HEK293 (cell line): ENCODE measurements around the gene MRPL14.

Experiments
- ATF2 ChIP-seq: fragments of 450-650 bp; formaldehyde crosslinking; IDR thresholded peaks from 2 replicates; pipeline ENCODE4 v1.5.1; 2016; ENCODE audit warnings: missing biosample characterization, missing genetic modification characterization, low read depth
- KLF8 ChIP-seq: fragments of 450-650 bp; formaldehyde crosslinking; IDR thresholded peaks from 2 replicates; pipeline ENCODE4 v1.5.1; 2016; ENCODE audit warnings: missing biosample characterization, missing genetic modification characterization
- MEIS1 ChIP-seq: sonication (generic); formaldehyde crosslinking; IDR thresholded peaks from 2 replicates; pipeline ENCODE4 v1.8.1; 2022; ENCODE audit warnings: missing genetic modification reagents, mild to moderate bottlenecking, borderline replicate concordance
- PRDM1 ChIP-seq: fragments of 450-650 bp; formaldehyde crosslinking; IDR thresholded peaks from 2 replicates; pipeline ENCODE4; 2016; ENCODE audit warnings: missing biosample characterization, missing genetic modification characterization
- REPIN1 ChIP-seq: fragments of 450-650 bp; formaldehyde crosslinking; IDR thresholded peaks from 2 replicates; pipeline ENCODE4 v1.5.1; 2017; ENCODE audit warnings: missing biosample characterization, missing genetic modification characterization, low read depth
- SCRT1 ChIP-seq: fragments of 450-650 bp; formaldehyde crosslinking; IDR thresholded peaks from 2 replicates; pipeline ENCODE4 v1.5.1; 2016; ENCODE audit warnings: missing biosample characterization, missing genetic modification characterization, borderline replicate concordance
- SP3 ChIP-seq: fragments of 450-650 bp; formaldehyde crosslinking; IDR thresholded peaks from 2 replicates; pipeline ENCODE4 v1.5.1; 2016; ENCODE audit warnings: missing biosample characterization, missing genetic modification characterization
- TRIM28 ChIP-seq: IDR thresholded peaks from 2 replicates; pipeline ENCODE4 v1.6.1; 2011; ENCODE audit warnings: low read length, control low read depth, borderline replicate concordance
- ZBTB1 ChIP-seq: fragments of 450-650 bp; formaldehyde crosslinking; IDR thresholded peaks from 2 replicates; pipeline ENCODE4 v1.5.1; 2016; ENCODE audit warnings: missing biosample characterization, missing genetic modification characterization
- ZBTB17 ChIP-seq: fragments of 450-650 bp; formaldehyde crosslinking; IDR thresholded peaks from 2 replicates; pipeline ENCODE4 v1.5.1; 2016; ENCODE audit warnings: missing biosample characterization, missing genetic modification characterization
- ZBTB6 ChIP-seq: fragments of 450-650 bp; formaldehyde crosslinking; IDR thresholded peaks from 2 replicates; pipeline ENCODE4 v1.5.1; 2017; ENCODE audit warnings: missing biosample characterization, missing genetic modification characterization
- ZFP41 ChIP-seq: fragments of 450-650 bp; formaldehyde crosslinking; IDR thresholded peaks from 2 replicates; pipeline ENCODE4 v1.5.1; 2016; ENCODE audit warnings: missing biosample characterization, missing genetic modification characterization, borderline replicate concordance
- ZIC2 ChIP-seq: fragments of 450-650 bp; formaldehyde crosslinking; IDR thresholded peaks from 2 replicates; pipeline ENCODE4 v1.5.1; 2016; ENCODE audit warnings: missing biosample characterization, missing genetic modification characterization
- ZNF155 ChIP-seq: fragments of 450-650 bp; formaldehyde crosslinking; IDR thresholded peaks from 2 replicates; pipeline ENCODE4 v1.5.1; 2016; ENCODE audit warnings: missing biosample characterization, missing genetic modification characterization
- ZNF274 ChIP-seq, 2 experiments: fragments of 200-500 bp in 1 of 2; fragments of 450-650 bp in 1 of 2; sonication (Bioruptor generic) in 1 of 2; formaldehyde crosslinking in 1 of 2; IDR thresholded peaks; 2 replicates each; pipeline versions ENCODE4 v1.5.1 to v1.6.1; 2014 to 2016; ENCODE audit warnings: borderline replicate concordance in 1 of 2, inconsistent platforms in 1 of 2, low read length in 1 of 2, missing biosample characterization in 1 of 2, missing genetic modification characterization in 1 of 2
- ZNF324 ChIP-seq: fragments of 450-650 bp; formaldehyde crosslinking; IDR thresholded peaks from 2 replicates; pipeline ENCODE4 v1.5.1; 2016; ENCODE audit warnings: missing biosample characterization, missing genetic modification characterization
- ZNF394 ChIP-seq: fragments of 450-650 bp; formaldehyde crosslinking; IDR thresholded peaks from 2 replicates; pipeline ENCODE4 v1.5.1; 2016; ENCODE audit warnings: missing biosample characterization, missing genetic modification characterization, mild to moderate bottlenecking, moderate library complexity, borderline replicate concordance
- ZNF404 ChIP-seq: fragments of 450-650 bp; formaldehyde crosslinking; IDR thresholded peaks from 2 replicates; pipeline ENCODE4 v1.5.1; 2017; ENCODE audit warnings: missing biosample characterization, missing genetic modification characterization
- ZNF433 ChIP-seq: fragments of 450-650 bp; formaldehyde crosslinking; IDR thresholded peaks from 2 replicates; pipeline ENCODE4 v1.5.1; 2016; ENCODE audit warnings: missing biosample characterization, missing genetic modification characterization, low read depth
- ZNF521 ChIP-seq: fragments of 450-650 bp; formaldehyde crosslinking; IDR thresholded peaks from 2 replicates; pipeline ENCODE4 v1.5.1; 2017; ENCODE audit warnings: missing biosample characterization, mild to moderate bottlenecking, missing genetic modification characterization
- ZNF529 ChIP-seq: fragments of 450-650 bp; formaldehyde crosslinking; IDR thresholded peaks from 2 replicates; pipeline ENCODE4 v1.5.1; 2017; ENCODE audit warnings: missing genetic modification characterization, missing biosample characterization; ENCODE audit not compliant: insufficient replicate concordance
- ZNF549 ChIP-seq: fragments of 450-650 bp; IDR thresholded peaks from 2 replicates; pipeline ENCODE4 v1.5.1; 2018; ENCODE audit warnings: missing biosample characterization, missing genetic modification characterization, mild to moderate bottlenecking, inconsistent platforms, moderate library complexity
- ZNF600 ChIP-seq: fragments of 450-650 bp; formaldehyde crosslinking; IDR thresholded peaks from 2 replicates; pipeline ENCODE4 v1.5.1; 2016; ENCODE audit warnings: missing biosample characterization, missing genetic modification characterization
- ZNF624 ChIP-seq: fragments of 450-650 bp; formaldehyde crosslinking; IDR thresholded peaks from 2 replicates; pipeline ENCODE4 v1.5.1; 2017; ENCODE audit warnings: missing biosample characterization, missing genetic modification characterization
- ZNF785 ChIP-seq: fragments of 450-650 bp; formaldehyde crosslinking; IDR thresholded peaks from 2 replicates; pipeline ENCODE4 v1.5.1; 2016; ENCODE audit warnings: missing biosample characterization, missing genetic modification characterization
- ZNF791 ChIP-seq: fragments of 450-650 bp; formaldehyde crosslinking; IDR thresholded peaks from 2 replicates; pipeline ENCODE4 v1.5.1; 2016; ENCODE audit warnings: missing biosample characterization, missing genetic modification characterization
- ZNF837 ChIP-seq: fragments of 450-650 bp; formaldehyde crosslinking; IDR thresholded peaks from 2 replicates; pipeline ENCODE4 v1.5.1; 2016; ENCODE audit warnings: missing biosample characterization, missing genetic modification characterization
- ZSCAN18 ChIP-seq: fragments of 450-650 bp; formaldehyde crosslinking; IDR thresholded peaks from 2 replicates; pipeline ENCODE4 v1.5.1; 2016; ENCODE audit warnings: missing biosample characterization, missing genetic modification characterization
- ZSCAN30 ChIP-seq: fragments of 450-650 bp; IDR thresholded peaks from 2 replicates; pipeline ENCODE4 v1.5.1; 2018; ENCODE audit warnings: missing biosample characterization, mild to moderate bottlenecking, missing genetic modification characterization, moderate library complexity
- ZXDB ChIP-seq: fragments of 450-650 bp; formaldehyde crosslinking; IDR thresholded peaks from 2 replicates; pipeline ENCODE4 v1.5.1; 2016; ENCODE audit warnings: missing biosample characterization, missing genetic modification characterization
- TF ChIP-seq, protein P1 (sequence below): fragments of 450-650 bp; formaldehyde crosslinking; IDR thresholded peaks from 2 replicates; pipeline ENCODE4 v1.5.1; 2016; ENCODE audit warnings: missing biosample characterization, missing genetic modification characterization
- TF ChIP-seq, protein P2 (sequence below): sonication (generic); formaldehyde crosslinking; IDR thresholded peaks from 2 replicates; pipeline ENCODE4 v1.8.1; 2022; ENCODE audit warnings: mild to moderate bottlenecking, moderate library complexity, missing genetic modification reagents
- TF ChIP-seq, protein P3 (sequence below): fragments of 450-650 bp; formaldehyde crosslinking; IDR thresholded peaks from 2 replicates; pipeline ENCODE4 v1.5.1; 2016; ENCODE audit warnings: missing biosample characterization, missing genetic modification characterization

MRPL14 gene

GRCh38 chr6:44151348-44152108, 24.3 kb upstream of the MRPL14 start (continued):
- peak; percentile 91 for TF ChIP-seq ZNF529
- no peak for TF ChIP-seq ZNF785 (tag by site-specific recombination)
- peak; percentile 76; the same call in 1 of the 2 replicates for TF ChIP-seq TRIM28
- no peak for TF ChIP-seq ZBTB1 (tag by site-specific recombination)
- TF ChIP-seq ZNF837 (tag by site-specific recombination) = no peak
- no peak for TF ChIP-seq SP3 (tag by site-specific recombination)
- 0 out of 2 replicates have a peak, but pooled peaks have one; percentile 25 for TF ChIP-seq KLF8 (tag by site-specific recombination)
- no peak for TF ChIP-seq PRDM1 (tag by site-specific recombination)
- no peak for TF ChIP-seq ZNF394 (tag by site-specific recombination)
- no peak for TF ChIP-seq ZNF521 (tag by site-specific recombination)
- TF ChIP-seq, protein P1, sequence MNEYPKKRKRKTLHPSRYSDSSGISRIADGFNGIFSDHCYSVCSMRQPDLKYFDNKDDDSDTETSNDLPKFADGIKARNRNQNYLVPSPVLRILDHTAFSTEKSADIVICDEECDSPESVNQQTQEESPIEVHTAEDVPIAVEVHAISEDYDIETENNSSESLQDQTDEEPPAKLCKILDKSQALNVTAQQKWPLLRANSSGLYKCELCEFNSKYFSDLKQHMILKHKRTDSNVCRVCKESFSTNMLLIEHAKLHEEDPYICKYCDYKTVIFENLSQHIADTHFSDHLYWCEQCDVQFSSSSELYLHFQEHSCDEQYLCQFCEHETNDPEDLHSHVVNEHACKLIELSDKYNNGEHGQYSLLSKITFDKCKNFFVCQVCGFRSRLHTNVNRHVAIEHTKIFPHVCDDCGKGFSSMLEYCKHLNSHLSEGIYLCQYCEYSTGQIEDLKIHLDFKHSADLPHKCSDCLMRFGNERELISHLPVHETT (tag by site-specific recombination) = no peak
- no peak for TF ChIP-seq ZNF549 (tag by site-specific recombination)
- no peak for TF ChIP-seq ZNF274 (IDR thresholded peaks at IDR 0.05; ENCODE audit: low read length)
- TF ChIP-seq ZNF274 (tag by site-specific recombination; IDR thresholded peaks at IDR 0.05; ENCODE audit: borderline replicate concordance) = no peak
- TF ChIP-seq ZXDB (tag by site-specific recombination) = no peak
- TF ChIP-seq MEIS1 = no peak
- TF ChIP-seq ZSCAN18 = no peak
- peak; percentile 89 for TF ChIP-seq SCRT1 (tag by site-specific recombination)
- TF ChIP-seq ZNF404 (tag by site-specific recombination) = no peak
- TF ChIP-seq, protein P2, sequence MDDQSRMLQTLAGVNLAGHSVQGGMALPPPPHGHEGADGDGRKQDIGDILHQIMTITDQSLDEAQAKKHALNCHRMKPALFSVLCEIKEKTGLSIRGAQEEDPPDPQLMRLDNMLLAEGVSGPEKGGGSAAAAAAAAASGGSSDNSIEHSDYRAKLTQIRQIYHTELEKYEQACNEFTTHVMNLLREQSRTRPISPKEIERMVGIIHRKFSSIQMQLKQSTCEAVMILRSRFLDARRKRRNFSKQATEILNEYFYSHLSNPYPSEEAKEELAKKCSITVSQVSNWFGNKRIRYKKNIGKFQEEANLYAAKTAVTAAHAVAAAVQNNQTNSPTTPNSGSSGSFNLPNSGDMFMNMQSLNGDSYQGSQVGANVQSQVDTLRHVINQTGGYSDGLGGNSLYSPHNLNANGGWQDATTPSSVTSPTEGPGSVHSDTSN (CRISPR knock-in tag) = peak; percentile 91
- TF ChIP-seq ZNF624 (tag by site-specific recombination) = no peak
- TF ChIP-seq ZIC2 (tag by site-specific recombination) = peak; percentile 72
- no peak for TF ChIP-seq ZNF433 (tag by site-specific recombination)
- peak; percentile 92 for TF ChIP-seq ZNF600 (tag by site-specific recombination)
- TF ChIP-seq ATF2 (tag by site-specific recombination) = peak; percentile 84
- TF ChIP-seq ZFP41 (tag by site-specific recombination) = no peak
- TF ChIP-seq ZBTB6 (tag by site-specific recombination) = no peak
- no peak for TF ChIP-seq ZNF155
- TF ChIP-seq ZNF324 (tag by site-specific recombination) = peak; percentile 73; the same call in 1 of the 2 replicates
- TF ChIP-seq, protein P3, sequence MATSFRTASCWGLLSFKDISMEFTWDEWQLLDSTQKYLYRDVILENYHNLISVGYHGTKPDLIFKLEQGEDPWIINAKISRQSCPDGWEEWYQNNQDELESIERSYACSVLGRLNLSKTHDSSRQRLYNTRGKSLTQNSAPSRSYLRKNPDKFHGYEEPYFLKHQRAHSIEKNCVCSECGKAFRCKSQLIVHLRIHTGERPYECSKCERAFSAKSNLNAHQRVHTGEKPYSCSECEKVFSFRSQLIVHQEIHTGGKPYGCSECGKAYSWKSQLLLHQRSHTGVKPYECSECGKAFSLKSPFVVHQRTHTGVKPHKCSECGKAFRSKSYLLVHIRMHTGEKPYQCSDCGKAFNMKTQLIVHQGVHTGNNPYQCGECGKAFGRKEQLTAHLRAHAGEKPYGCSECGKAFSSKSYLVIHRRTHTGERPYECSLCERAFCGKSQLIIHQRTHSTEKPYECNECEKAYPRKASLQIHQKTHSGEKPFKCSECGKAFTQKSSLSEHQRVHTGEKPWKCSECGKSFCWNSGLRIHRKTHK = no peak
- peak; percentile 90 for TF ChIP-seq ZBTB17 (tag by site-specific recombination)
- TF ChIP-seq ZSCAN30 = peak; percentile 42; the same call in 1 of the 2 replicates
- no peak for TF ChIP-seq ZNF791 (tag by site-specific recombination)
- no peak for TF ChIP-seq REPIN1
